ENCODE data around the gene NLRP9. TPM values are rescaled to one million over a fixed set of nuclear protein-coding genes. Genes with fewer than 3 reads are reported as not detected.

NLRP9 gene
- total RNA-seq, 1 experiment from 2014 or later = not detected

- TF ChIP-seq ZBTB33 (IDR thresholded peaks at IDR 0.05; ENCODE audit: extremely low read depth, insufficient replicate concordance, low read length) = no peak
Observed at GRCh38 chr19:55711719-55712118, 26.5 kb downstream of the NLRP9 start (continued).

GRCh38 chr19:55705972-55706371 lies 32.2 kb downstream of the NLRP9 start:
- intact Hi-C loops (cut with micrococcal nuclease) = no loop called here
- ATAC-seq (no peak), DNase-seq (ENCODE audit: low read depth, low spot score) (no peak)
- no peaks in the 10 kb centered on the region for H3K9me3 ChIP-seq (ENCODE audit: control insufficient read depth in 1 of 2, insufficient read depth in 1 of 2, low read depth in 1 of 2, low read length in 2 of 2)
- no peak overlapping the region for H3K4me2 ChIP-seq (ENCODE audit: low read length)
- no peaks in the 10 kb centered on the region for H3K4me1 ChIP-seq (ENCODE audit: control insufficient read depth in 1 of 2, insufficient read depth in 2 of 2, low read length in 2 of 2)
- H3K9ac ChIP-seq (ENCODE audit: low read length) = no peak overlapping the region
- no peak overlapping the region for H3K4me3 ChIP-seq (replicated peaks in 1 of 2; ENCODE audit: low read depth in 1 of 2, low read length in 2 of 2)
- ChIA-PET POLR2A (interaction anchor here (0.6 kb wide), 1 partner anchor 269 kb away, joined by 3 read pairs; no protein-coding TSS in a partner anchor), RAD21 (ENCODE audit: low non-redundant PET in 1 of 2, low total read pairs in 2 of 2, uncharacterized antibody in 2 of 2, unreplicated experiment in 2 of 2) (no interaction called here), CTCF (interaction anchor here (1.7 kb wide), 1 partner anchor 34 kb away, joined by 3 read pairs; no protein-coding TSS in a partner anchor)
- BruUV-seq (replicated peaks) = no TSS peak
- TF ChIP-seq EZH2phosphoT487 (IDR thresholded peaks at IDR 0.05; ENCODE audit: borderline replicate concordance) (no peak), EZH2 (IDR thresholded peaks at IDR 0.05) (no peak), POLR2A (IDR thresholded peaks at IDR 0.05; ENCODE audit: borderline replicate concordance, extremely low read depth, insufficient read depth, insufficient read length) (no peak), YY1 (IDR thresholded peaks at IDR 0.05; ENCODE audit: extremely low read depth, insufficient replicate concordance, low read depth, low read length) (no peak), CBX3 (IDR thresholded peaks at IDR 0.05; ENCODE audit: low read depth) (no peak), ZNF274 (IDR thresholded peaks at IDR 0.05; ENCODE audit: low read depth, low read length) (no peak), REST (IDR thresholded peaks at IDR 0.05; ENCODE audit: low read depth) (no peak), MAX (IDR thresholded peaks at IDR 0.05) (no peak), JUND (IDR thresholded peaks at IDR 0.05) (no peak), SRF (IDR thresholded peaks at IDR 0.05; ENCODE audit: low read depth) (no peak), SP1 (IDR thresholded peaks at IDR 0.05; ENCODE audit: low read depth) (no peak), SIN3A (IDR thresholded peaks at IDR 0.05; ENCODE audit: low read depth) (no peak), POLR2AphosphoS5 (IDR thresholded peaks at IDR 0.05; ENCODE audit: low read depth, low read length) (no peak), CEBPB (IDR thresholded peaks at IDR 0.05; ENCODE audit: low read depth) (no peak), ZFX (IDR thresholded peaks at IDR 0.05) (no peak), FOSL1 (IDR thresholded peaks at IDR 0.05; ENCODE audit: low read depth) (no peak), ATF3 (IDR thresholded peaks at IDR 0.05) (no peak), EGR1 (IDR thresholded peaks at IDR 0.05; ENCODE audit: low read depth) (no peak)
- H3K36me3 ChIP-seq (ENCODE audit: control insufficient read depth in 1 of 2, insufficient read depth in 2 of 2, low read length in 2 of 2) = peaks cover 0 to 13% of the 10 kb centered on the region in 2 experiments; a peak in 2 of 4 replicates
- no peak overlapping the region for H3K27ac ChIP-seq (ENCODE audit: low read depth, low read length)
- H3K27me3 ChIP-seq (ENCODE audit: insufficient read depth, low read length) = 0 out of 2 replicates have a peak, but pooled peaks cover 4% of the 10 kb centered on the region
- H2AFZ ChIP-seq (ENCODE audit: low read depth, low read length, poor library complexity, severe bottlenecking) = no peak overlapping the region
- no peaks in the 10 kb centered on the region for H3K79me2 ChIP-seq (ENCODE audit: insufficient read depth, low read length)
- H3K9me2 ChIP-seq (ENCODE audit: insufficient read depth) = no peaks in the 10 kb centered on the region
- H4K20me1 ChIP-seq (ENCODE audit: insufficient read depth) = no peaks in the 10 kb centered on the region
